RWPE2 (cell line): ENCODE results near the gene FABP1.

Experiments
- ATAC-seq: fragments of 200-7000 bp; cut with Tn5 transposase; 3 replicates; pipeline ENCODE4 v1.9.1; 2021; ENCODE audit warnings: low read depth
- DNase-seq: peaks from one replicate; pipeline ENCODE4 v3.0.0-alpha.2; 2020; ENCODE audit warnings: low spot score
- H3K27ac ChIP-seq: fragments of 450-650 bp; 2 replicates; pipeline ENCODE4 v1.5.1; 2017; ENCODE audit warnings: mild to moderate bottlenecking; ENCODE audit not compliant: poor library complexity, severe bottlenecking
- H3K27me3 ChIP-seq: fragments of 250-450 bp; sonication (Bioruptor Pico); 2 replicates; pipeline ENCODE4 v1.5.1; 2021; ENCODE audit warnings: mild to moderate bottlenecking, moderate library complexity; ENCODE audit not compliant: insufficient read depth, poor library complexity, severe bottlenecking
- H3K36me3 ChIP-seq: fragments of 250-450 bp; sonication (Bioruptor Pico); 2 replicates; pipeline ENCODE4 v1.5.1; 2020; ENCODE audit warnings: low read depth, mild to moderate bottlenecking, moderate library complexity
- H3K4me1 ChIP-seq: fragments of 250-450 bp; sonication (Bioruptor Pico); 2 replicates; pipeline ENCODE4 v1.5.1; 2021; ENCODE audit warnings: mild to moderate bottlenecking, moderate library complexity; ENCODE audit not compliant: insufficient read depth, poor library complexity, severe bottlenecking
- H3K4me3 ChIP-seq: fragments of 250-450 bp; sonication (Bioruptor Pico); 2 replicates; pipeline ENCODE4 v1.5.1; 2021; ENCODE audit warnings: mild to moderate bottlenecking, moderate library complexity; ENCODE audit not compliant: severe bottlenecking
- H3K9me3 ChIP-seq: fragments of 250-450 bp; sonication (Bioruptor Pico); 2 replicates; pipeline ENCODE4 v1.5.1; 2021; ENCODE audit warnings: mild to moderate bottlenecking, moderate library complexity; ENCODE audit not compliant: severe bottlenecking
- TF ChIP-seq, protein P1 (sequence below): fragments of 450-650 bp; IDR thresholded peaks from one replicate; pipeline ENCODE4 v1.5.1; 2017; ENCODE audit warnings: mild to moderate bottlenecking, moderate library complexity; ENCODE audit not compliant: poor library complexity, severe bottlenecking

FABP1 gene

DNA sequence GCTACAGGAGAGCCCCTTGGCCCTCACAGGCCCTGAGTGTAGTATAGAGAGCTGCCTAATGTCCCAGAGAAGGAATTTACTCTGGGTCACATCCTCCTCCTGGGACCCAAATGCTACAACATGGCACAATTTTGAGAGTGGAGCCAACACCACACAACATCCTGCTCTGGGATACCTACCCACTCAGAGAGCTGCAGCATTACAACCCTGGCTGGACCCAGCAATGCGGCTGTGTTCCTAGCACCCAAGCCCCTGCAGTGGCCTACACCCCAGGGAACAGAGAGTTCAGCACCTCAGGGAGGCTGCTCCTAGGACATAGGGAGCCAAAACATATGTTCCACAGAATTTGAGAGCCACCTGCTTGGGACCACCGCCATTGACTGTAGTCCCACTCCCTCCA lies 19.3 kb upstream of the FABP1 start:
- Histone ChIP-seq H3K36me3 (no peaks in the 10 kb centered on the region), H3K4me1 (no peaks in the 10 kb centered on the region), H3K27ac (no peak overlapping the region), H3K4me3 (no peak overlapping the region), H3K9me3 (peaks cover 4% of the 10 kb centered on the region), H3K27me3 (no peaks in the 10 kb centered on the region)
- DNase-seq (no peak), ATAC-seq (no peak)
- TF ChIP-seq, protein P1, sequence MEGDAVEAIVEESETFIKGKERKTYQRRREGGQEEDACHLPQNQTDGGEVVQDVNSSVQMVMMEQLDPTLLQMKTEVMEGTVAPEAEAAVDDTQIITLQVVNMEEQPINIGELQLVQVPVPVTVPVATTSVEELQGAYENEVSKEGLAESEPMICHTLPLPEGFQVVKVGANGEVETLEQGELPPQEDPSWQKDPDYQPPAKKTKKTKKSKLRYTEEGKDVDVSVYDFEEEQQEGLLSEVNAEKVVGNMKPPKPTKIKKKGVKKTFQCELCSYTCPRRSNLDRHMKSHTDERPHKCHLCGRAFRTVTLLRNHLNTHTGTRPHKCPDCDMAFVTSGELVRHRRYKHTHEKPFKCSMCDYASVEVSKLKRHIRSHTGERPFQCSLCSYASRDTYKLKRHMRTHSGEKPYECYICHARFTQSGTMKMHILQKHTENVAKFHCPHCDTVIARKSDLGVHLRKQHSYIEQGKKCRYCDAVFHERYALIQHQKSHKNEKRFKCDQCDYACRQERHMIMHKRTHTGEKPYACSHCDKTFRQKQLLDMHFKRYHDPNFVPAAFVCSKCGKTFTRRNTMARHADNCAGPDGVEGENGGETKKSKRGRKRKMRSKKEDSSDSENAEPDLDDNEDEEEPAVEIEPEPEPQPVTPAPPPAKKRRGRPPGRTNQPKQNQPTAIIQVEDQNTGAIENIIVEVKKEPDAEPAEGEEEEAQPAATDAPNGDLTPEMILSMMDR: no peak

- no peak for ATAC-seq
- H3K4me1 ChIP-seq: no peaks in the 10 kb centered on the region
Measured at GRCh38 chr2:88146590-88146989, 18.7 kb upstream of the FABP1 start.

DNA sequence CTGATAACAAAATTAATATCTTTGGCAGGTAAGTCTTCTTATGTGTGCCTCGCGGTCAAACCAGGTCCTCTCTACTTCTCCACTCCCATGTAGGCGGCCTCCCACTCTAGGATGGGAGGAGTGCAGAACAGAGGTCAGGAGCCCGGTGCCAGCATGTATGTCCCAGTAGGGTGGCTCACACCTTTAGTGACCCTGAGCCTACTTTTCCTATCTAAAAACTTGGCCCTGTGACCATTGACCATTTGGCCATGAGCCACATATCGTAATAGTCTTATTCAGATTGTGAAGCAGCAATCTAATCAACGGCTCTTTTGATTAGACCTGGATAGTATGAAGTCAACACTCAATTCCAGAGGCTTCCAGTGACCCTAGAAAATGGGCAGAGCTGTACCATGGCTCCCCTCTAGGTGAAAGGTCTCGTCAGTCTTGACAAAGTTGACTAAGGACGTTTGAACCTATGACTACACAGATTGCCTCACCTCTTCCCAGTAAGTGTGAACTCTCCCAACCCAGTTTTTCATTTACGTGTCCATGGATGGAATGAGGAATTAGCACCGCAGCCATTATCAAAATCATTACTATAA lies 17.1 kb upstream of the FABP1 start:
- H3K4me1 ChIP-seq: no peaks in the 10 kb centered on the region
- no peak overlapping the region for H3K27ac ChIP-seq
- TF ChIP-seq, protein P1: no peak
- H3K4me3 ChIP-seq: no peak overlapping the region
- H3K27me3 ChIP-seq: no peaks in the 10 kb centered on the region
- H3K9me3 ChIP-seq: peaks cover 4% of the 10 kb centered on the region
- DNase-seq: no peak
- ATAC-seq: no peak
- H3K36me3 ChIP-seq: no peaks in the 10 kb centered on the region

More at GRCh38 chr2:88146590-88146989, 18.7 kb upstream of the FABP1 start:
- no peak overlapping the region for H3K4me3 ChIP-seq
- H3K9me3 ChIP-seq: peaks cover 4% of the 10 kb centered on the region
- H3K27me3 ChIP-seq: no peaks in the 10 kb centered on the region
- TF ChIP-seq, protein P1: no peak
- H3K27ac ChIP-seq: no peak overlapping the region
- H3K36me3 ChIP-seq: no peaks in the 10 kb centered on the region
- no peak for DNase-seq

DNA sequence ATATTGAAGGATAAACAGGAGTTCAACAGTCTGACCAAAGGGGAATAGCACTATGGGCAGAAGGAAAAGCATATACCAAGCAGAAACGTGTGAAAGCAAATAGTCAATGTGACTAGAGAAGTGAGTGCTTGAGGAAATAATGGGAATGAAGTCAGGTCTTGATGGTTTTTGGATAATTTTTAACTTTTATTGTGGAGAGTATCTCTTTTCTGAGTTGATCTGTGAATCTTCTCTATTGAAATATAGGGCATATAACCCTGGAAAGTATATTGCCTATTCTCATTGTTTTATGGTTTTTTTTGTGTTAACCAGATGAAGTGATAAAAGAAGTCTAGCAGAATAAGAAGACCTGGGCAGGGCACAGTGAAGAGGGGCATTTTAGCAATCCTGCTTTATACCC lies 16.4 kb upstream of the FABP1 start:
- DNase-seq (no peak), ATAC-seq (no peak)
- H3K27ac ChIP-seq: no peak overlapping the region

DNA sequence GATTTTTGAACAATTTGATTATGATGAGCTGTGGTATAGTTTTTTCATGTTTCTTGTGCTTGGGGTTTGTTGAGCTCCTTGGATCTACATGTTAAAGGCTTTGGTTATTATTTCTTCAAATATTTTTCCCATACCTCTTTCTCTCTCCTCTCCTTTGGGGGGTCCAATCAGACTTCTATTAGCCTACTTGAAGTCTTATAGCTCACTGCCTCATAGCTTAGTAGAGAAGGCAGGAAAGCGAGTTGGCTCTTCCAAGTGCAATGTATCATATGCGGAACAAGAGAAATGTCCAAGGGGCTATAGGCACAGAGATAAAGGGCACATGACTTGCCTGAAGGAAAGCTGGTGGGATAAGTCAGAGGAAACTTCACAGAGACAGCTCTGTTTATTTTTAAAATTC lies 14.1 kb upstream of the FABP1 start:
- peaks cover 2% of the 10 kb centered on the region for H3K27me3 ChIP-seq
- TF ChIP-seq, protein P1: no peak
- ATAC-seq (no peak), DNase-seq (no peak)
- H3K27ac ChIP-seq: no peak overlapping the region
- no peaks in the 10 kb centered on the region for H3K4me1 ChIP-seq
- no peaks in the 10 kb centered on the region for H3K9me3 ChIP-seq
- no peak overlapping the region for H3K4me3 ChIP-seq
- no peaks in the 10 kb centered on the region for H3K36me3 ChIP-seq

More for the DNA sequence above, 16.4 kb upstream of the FABP1 start:
- TF ChIP-seq, protein P1: no peak
- H3K36me3 ChIP-seq: no peaks in the 10 kb centered on the region
- no peaks in the 10 kb centered on the region for H3K4me1 ChIP-seq
- peaks cover 4% of the 10 kb centered on the region for H3K9me3 ChIP-seq
- no peaks in the 10 kb centered on the region for H3K27me3 ChIP-seq
- H3K4me3 ChIP-seq: no peak overlapping the region
